H1 (cell line): ENCODE data around the gene PASD1. TPM values are rescaled to one million over a fixed set of nuclear protein-coding genes. Genes with fewer than 3 reads are reported as not detected.

ENCODE experiments used
- CTCF ChIA-PET: fragments of 300-600 bp; sonication (Branson Sonifier 250); formaldehyde crosslinking; loops from one replicate; lab custom pipeline; 2021; ENCODE audit not compliant: partially characterized antibody; lab: Charles Lee
- POLR2A ChIA-PET: fragments of 300-600 bp; sonication (Branson Sonifier 250); formaldehyde crosslinking; loops from one replicate; lab custom pipeline; 2021; ENCODE audit warnings: inconsistent platforms; ENCODE audit not compliant: partially characterized antibody; lab: Charles Lee
- DNase-seq, 2 experiments: peaks; one replicate each; pipeline versions ENCODE4 v3.0.0 to v3.0.0-alpha.2; 2010 to 2022; ENCODE audit warnings: low spot score in 2 of 2, low read depth in 1 of 2, mixed read lengths in 1 of 2
- FAIRE-seq: peaks from 2 replicates; lab custom pipeline; 2011; peaks lifted over from hg19 to GRCh38; lab: Jason Lieb, UNC
- H2AFZ ChIP-seq: 2 replicates; pipeline ENCODE4 v1.8.1; 2012; ENCODE audit warnings: low read length, inconsistent platforms
- H2AK5ac ChIP-seq: 2 replicates; pipeline ENCODE4 v1.6.1; 2013; ENCODE audit warnings: low read depth, low read length
- H2BK120ac ChIP-seq: replicated peaks from 2 replicates; pipeline ENCODE3; 2013; ENCODE audit warnings: low read depth, low read length, inconsistent platforms
- H2BK12ac ChIP-seq: 2 replicates; pipeline ENCODE4 v1.6.1; 2013; ENCODE audit warnings: low read depth, low read length
- H2BK15ac ChIP-seq: 2 replicates; pipeline ENCODE4 v1.6.1; 2013; ENCODE audit warnings: low read length
- H2BK20ac ChIP-seq: 2 replicates; pipeline ENCODE4 v1.6.1; 2013; ENCODE audit warnings: low read length
- H2BK5ac ChIP-seq: 2 replicates; pipeline ENCODE4 v1.6.1; 2013; ENCODE audit warnings: low read depth, low read length
- H3K14ac ChIP-seq: 2 replicates; pipeline ENCODE4 v1.6.1; 2013; ENCODE audit warnings: inconsistent platforms; ENCODE audit not compliant: insufficient read length
- H3K18ac ChIP-seq: 2 replicates; pipeline ENCODE4 v1.6.1; 2013; ENCODE audit warnings: low read length; ENCODE audit errors: extremely low read depth
- H3K23ac ChIP-seq: 2 replicates; pipeline ENCODE4 v1.6.1; 2013; ENCODE audit warnings: inconsistent platforms; ENCODE audit not compliant: insufficient read length
- H3K23me2 ChIP-seq: 2 replicates; pipeline ENCODE4 v1.6.1; 2013; ENCODE audit warnings: low read depth, low read length
- H3K27ac ChIP-seq: 2 replicates; pipeline ENCODE4 v1.6.1; 2011; ENCODE audit warnings: low read depth, low read length, inconsistent platforms
- H3K27me3 ChIP-seq, 4 experiments: replicated peaks in 1 of 4; 1 replicate in 1 of 4; 2 replicates in 3 of 4; pipeline versions ENCODE4 v1.6.1 to v1.8.1; 2011 to 2013; ENCODE audit warnings: low read length in 3 of 4, mild to moderate bottlenecking in 3 of 4, inconsistent platforms in 2 of 4, mixed read lengths in 2 of 4, moderate library complexity in 1 of 4; ENCODE audit not compliant: control insufficient read depth in 3 of 4, insufficient read depth in 3 of 4; ENCODE audit errors: extremely low read depth in 1 of 4
- H3K36me3 ChIP-seq, 4 experiments: 2 replicates each; pipeline versions ENCODE4 v1.6.1 to v1.8.1; 2011 to 2013; ENCODE audit warnings: mild to moderate bottlenecking in 4 of 4, low read length in 3 of 4, moderate library complexity in 2 of 4, control low read depth in 1 of 4, inconsistent platforms in 1 of 4; ENCODE audit not compliant: insufficient read depth in 4 of 4, control insufficient read depth in 2 of 4
- H3K4ac ChIP-seq: replicated peaks from 2 replicates; pipeline ENCODE3; 2013; ENCODE audit warnings: low read length, low read depth, mixed read lengths, inconsistent platforms; ENCODE audit not compliant: insufficient read length
- H3K4me1 ChIP-seq, 4 experiments: replicated peaks in 1 of 4; 1 replicate in 1 of 4; 2 replicates in 3 of 4; pipeline versions ENCODE4 v1.6.1 to v1.8.1; 2011 to 2013; ENCODE audit warnings: low read length in 3 of 4, inconsistent platforms in 2 of 4, mixed read lengths in 1 of 4; ENCODE audit not compliant: insufficient read depth in 4 of 4, control insufficient read depth in 3 of 4
- H3K4me2 ChIP-seq, 2 experiments: 2 replicates each; pipeline versions ENCODE4 v1.6.1 to v1.8.1; 2011 to 2013; ENCODE audit warnings: low read depth in 2 of 2, low read length in 2 of 2, control low read depth in 1 of 2, inconsistent platforms in 1 of 2, mild to moderate bottlenecking in 1 of 2; ENCODE audit not compliant: insufficient read depth in 1 of 2
- H3K4me3 ChIP-seq, 4 experiments: fragments of 200-600, 300-600 bp in 1 of 4; sonication (generic), shearing (Covaris generic), sonication (Bioruptor Twin) in 1 of 4; 2 replicates each; pipeline versions ENCODE4 v1.5.1 to v1.8.1; 2011 to 2016; ENCODE audit warnings: low read length in 4 of 4, low read depth in 3 of 4, control low read depth in 2 of 4, inconsistent platforms in 2 of 4, mild to moderate bottlenecking in 2 of 4, mixed read lengths in 1 of 4, moderate library complexity in 1 of 4; ENCODE audit not compliant: insufficient read depth in 2 of 4; ENCODE audit errors: extremely low read depth in 1 of 4
- H3K56ac ChIP-seq: replicated peaks from 2 replicates; pipeline ENCODE3; 2013; ENCODE audit warnings: low read depth, mild to moderate bottlenecking, mixed read lengths, low read length, inconsistent platforms; ENCODE audit not compliant: insufficient read length
- H3K79me1 ChIP-seq: 2 replicates; pipeline ENCODE4 v1.6.1; 2013; ENCODE audit warnings: low read depth, low read length, control low read depth
- H3K79me2 ChIP-seq, 2 experiments: 2 replicates each; pipeline versions ENCODE4 v1.6.1 to v1.8.1; 2012 to 2013; ENCODE audit warnings: low read length in 2 of 2, mild to moderate bottlenecking in 2 of 2, inconsistent platforms in 1 of 2; ENCODE audit not compliant: insufficient read depth in 2 of 2, control insufficient read depth in 1 of 2
- H3K9ac ChIP-seq, 4 experiments: replicated peaks in 1 of 4; 1 replicate in 1 of 4; 2 replicates in 3 of 4; pipeline versions ENCODE4 v1.6.1 to v1.8.1; 2011 to 2013; ENCODE audit warnings: low read depth in 3 of 4, low read length in 3 of 4, control low read depth in 2 of 4, mild to moderate bottlenecking in 2 of 4, moderate library complexity in 2 of 4, inconsistent platforms in 1 of 4; ENCODE audit errors: extremely low read depth in 1 of 4
- H3K9me3 ChIP-seq, 2 experiments: 2 replicates each; pipeline versions ENCODE4 v1.6.1 to v1.8.1; 2012 to 2013; ENCODE audit warnings: mild to moderate bottlenecking in 2 of 2, moderate library complexity in 2 of 2, control low read depth in 1 of 2, inconsistent platforms in 1 of 2, low read depth in 1 of 2, low read length in 1 of 2, mixed read lengths in 1 of 2; ENCODE audit not compliant: insufficient read depth in 2 of 2
- H4K20me1 ChIP-seq, 2 experiments: replicated peaks in 1 of 2; 2 replicates each; pipeline versions ENCODE3 to v1.8.1; 2011 to 2013; ENCODE audit warnings: inconsistent platforms in 2 of 2, low read length in 2 of 2, mild to moderate bottlenecking in 1 of 2; ENCODE audit not compliant: insufficient read depth in 2 of 2, control insufficient read depth in 1 of 2
- H4K5ac ChIP-seq: 2 replicates; pipeline ENCODE4 v1.6.1; 2013; ENCODE audit warnings: low read length, low read depth, mixed read lengths, inconsistent platforms; ENCODE audit not compliant: insufficient read length
- H4K8ac ChIP-seq: 2 replicates; pipeline ENCODE4 v1.8.0; 2013; ENCODE audit warnings: mild to moderate bottlenecking, moderate library complexity, low read length, inconsistent platforms; ENCODE audit not compliant: insufficient read depth; ENCODE audit errors: extremely low read depth
- H4K91ac ChIP-seq: replicated peaks from 2 replicates; pipeline ENCODE3; 2013; ENCODE audit warnings: low read length, mixed read lengths, inconsistent platforms; ENCODE audit not compliant: insufficient read length
- CTCF ChIP-seq, 3 experiments: IDR thresholded peaks; 1 replicate in 2 of 3; 2 replicates in 1 of 3; pipeline versions ENCODE4 v1.5.1 to v1.6.1; 2011; ENCODE audit warnings: low read length in 3 of 3, mild to moderate bottlenecking in 3 of 3, inconsistent platforms in 2 of 3, low read depth in 1 of 3, moderate library complexity in 1 of 3; ENCODE audit not compliant: insufficient read depth in 1 of 3; ENCODE audit errors: control extremely low read depth in 1 of 3
- MAX ChIP-seq: IDR thresholded peaks from 2 replicates; pipeline ENCODE4 v1.6.1; 2012; ENCODE audit warnings: inconsistent platforms
- RAD21 ChIP-seq, 2 experiments: IDR thresholded peaks in 1 of 2; conservative IDR thresholded peaks in 1 of 2; 2 replicates each; pipeline ENCODE4 v1.6.1; 2011; ENCODE audit warnings: low read depth in 2 of 2, low read length in 2 of 2, improper control_type of control experiment in 1 of 2, inconsistent platforms in 1 of 2, mild to moderate bottlenecking in 1 of 2, moderate library complexity in 1 of 2
- RFX5 ChIP-seq: IDR thresholded peaks from 2 replicates; pipeline ENCODE4 v1.6.1; 2011; ENCODE audit warnings: low read depth, low read length, improper control_type of control experiment, borderline replicate concordance
- SP1 ChIP-seq: IDR thresholded peaks from 2 replicates; pipeline ENCODE4 v1.6.1; 2011; ENCODE audit warnings: low read depth, low read length
- WGBS, 2 experiments: shearing (Covaris generic) in 1 of 2; methylation state at CpG; one replicate each; pipeline versions ENCODE4 v1.1.6 to v1.1.7; 2013 to 2015; ENCODE audit warnings: low lambda C conversion rate in 2 of 2, mixed read lengths in 2 of 2, inconsistent platforms in 1 of 2, low coverage in 1 of 2, missing lambda C conversion rate in 1 of 2; ENCODE audit not compliant: insufficient replicate concordance in 2 of 2, insufficient coverage in 1 of 2, insufficient read length in 1 of 2; ENCODE audit errors: extremely low coverage in 1 of 2, missing lambda C conversion rate in 1 of 2; 5-methylcytosine and 5-hydroxymethylcytosine counted together
- polyA plus RNA-seq, 7 experiments: library from polyadenylated mRNA; depleted of rRNA in 3 of 7; stranded (reverse) in 5 of 7; unstranded in 2 of 7; fragments of >200 nt in 5 of 7; fragments of 200-250 nt in 2 of 7; gene quantifications; 1 replicate in 5 of 7; 2 replicates in 1 of 7; 4 replicates in 1 of 7; pipeline versions ENCODE4 v1.2.1 to v1.2.3, GENCODE V29; 2011 to 2013; ENCODE audit warnings: missing spikeins in 2 of 7, mixed read lengths in 2 of 7
- total RNA-seq: library from RNA; stranded (reverse); fragmentation: NEBNext Ultra II Directional; extraction: Animal tissue kit (Norgen Biotek cat#: 25700); gene quantifications from 2 replicates; pipeline ENCODE4 v1.2.1, GENCODE V29; 2021

The PASD1 gene
- total and polyA plus RNA-seq, 2 of the 8 experiments (the other 6 are each of a cell fraction or from before 2014, with no cell fraction given), result 0.03 to 0.09 TPM

GRCh38 chrX:151713849-151714248, 150.4 kb downstream of the PASD1 start:
- TF ChIP-seq RFX5 (no peak), SP1 (no peak), MAX (0 out of 2 replicates have a peak, but pooled peaks have one; percentile 16), CTCF (IDR thresholded peaks at IDR 0.05; ENCODE audit: control extremely low read depth in 1 of 3, insufficient read depth in 1 of 3, low read depth in 1 of 3, low read length in 3 of 3) (peak; percentile 56 to 64 (median 62)), RAD21 (IDR thresholded peaks at IDR 0.05 in 1 of 2, conservative IDR thresholded peaks at IDR 0.05 in 1 of 2; ENCODE audit: low read depth in 2 of 2, low read length in 2 of 2) (peak; percentile 75 to 81)
- Histone ChIP-seq H3K9ac (no peak overlapping the region), H2BK5ac (no peak overlapping the region), H3K23me2 (no peaks in the 10 kb centered on the region), H3K9me3 (no peaks in the 10 kb centered on the region), H2AFZ (no peak overlapping the region), H3K23ac (no peak overlapping the region), H3K79me1 (no peaks in the 10 kb centered on the region), H2BK120ac (no peak overlapping the region), H2AK5ac (no peak overlapping the region), H3K4me3 (no peak overlapping the region), H2BK20ac (no peak overlapping the region), H4K20me1 (no peaks in the 10 kb centered on the region), H3K27me3 (no peaks in the 10 kb centered on the region), H3K4me1 (peaks cover 0 to 4% (median 1%) of the 10 kb centered on the region in 4 experiments; a peak in 3 of 7 replicates), H4K91ac (no peak overlapping the region), H4K8ac (no peak overlapping the region), H3K4me2 (no peak overlapping the region), H3K4ac (no peak overlapping the region), H3K79me2 (no peaks in the 10 kb centered on the region), H3K36me3 (no peaks in the 10 kb centered on the region), H2BK12ac (no peak overlapping the region), H3K14ac (no peak overlapping the region), H3K27ac (no peak overlapping the region), H3K18ac (no peak overlapping the region), H2BK15ac (no peak overlapping the region), H3K56ac (no peak overlapping the region), H4K5ac (no peak overlapping the region)
- DNase-seq (peak in 1 of 2 experiments; percentile 63), FAIRE-seq (peak; percentile 84)
- WGBS, 2 experiments, result 71% methylated on average over 3 of the region's 3 CpGs; no CpG with 5 or more reads in 1 of the 2 experiments
- POLR2A ChIA-PET, result no interaction called here
- CTCF ChIA-PET, result interaction anchor here (0.9 to 1.8 kb wide), 13 partner anchors 9 to 928 kb away, joined by 3 to 8 read pairs (median 4); no protein-coding TSS in a partner anchor
